HG02943 (cell line): ENCODE results near the gene HERC5.
"Not testable (repeated sequence)": the region's sequence is repeated elsewhere in the genome, so short reads cannot be mapped to it uniquely, and the experiment has no call there.

Source experiments
- ATAC-seq: cut with Tn5 transposase; IDR thresholded peaks from one replicate; pipeline ENCODE4 v1.9.1; 2021; ENCODE audit warnings: mild to moderate bottlenecking, low read depth, moderate library complexity; ENCODE audit not compliant: unreplicated experiment

The HERC5 gene

DNA sequence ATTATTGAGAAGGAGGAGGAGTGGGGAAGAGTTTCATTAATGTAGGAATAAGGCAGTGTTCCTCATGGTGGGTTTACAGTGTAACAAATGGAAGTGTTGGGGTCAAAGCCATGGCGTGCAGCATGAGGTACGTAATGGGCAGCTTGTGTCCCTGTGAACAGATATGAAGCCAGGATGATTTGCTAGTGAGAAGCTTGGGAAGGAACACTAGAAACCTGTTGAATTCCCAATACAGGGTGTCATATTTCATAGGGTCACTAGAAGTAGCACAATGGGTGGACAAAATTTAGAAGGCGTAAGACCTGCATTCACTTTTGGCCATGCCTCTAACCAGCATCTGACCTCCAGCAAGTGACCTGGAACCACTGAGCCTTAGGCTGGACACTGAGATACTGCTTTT, 59.8 kb downstream of the HERC5 start:
- ATAC-seq = no peak

DNA sequence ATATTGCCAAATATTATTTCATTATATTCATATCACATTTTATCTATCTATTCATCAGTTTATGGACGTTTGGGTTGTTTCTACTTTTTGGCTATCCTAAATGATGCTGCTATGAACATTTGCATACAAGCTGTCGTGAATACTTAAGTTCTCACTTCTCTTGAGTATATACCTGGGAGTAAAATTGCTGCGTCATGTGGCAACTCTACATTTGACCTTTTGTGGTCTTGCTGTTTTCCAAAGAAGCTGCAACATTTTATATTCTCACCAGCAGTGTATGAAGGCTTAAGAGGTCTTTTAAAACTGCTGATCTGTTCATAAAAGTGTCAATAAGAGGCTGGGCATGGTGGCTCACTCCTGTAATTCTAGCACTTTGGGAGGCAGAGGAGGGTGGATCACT, 60.9 kb downstream of the HERC5 start:
- ATAC-seq = no peak

DNA sequence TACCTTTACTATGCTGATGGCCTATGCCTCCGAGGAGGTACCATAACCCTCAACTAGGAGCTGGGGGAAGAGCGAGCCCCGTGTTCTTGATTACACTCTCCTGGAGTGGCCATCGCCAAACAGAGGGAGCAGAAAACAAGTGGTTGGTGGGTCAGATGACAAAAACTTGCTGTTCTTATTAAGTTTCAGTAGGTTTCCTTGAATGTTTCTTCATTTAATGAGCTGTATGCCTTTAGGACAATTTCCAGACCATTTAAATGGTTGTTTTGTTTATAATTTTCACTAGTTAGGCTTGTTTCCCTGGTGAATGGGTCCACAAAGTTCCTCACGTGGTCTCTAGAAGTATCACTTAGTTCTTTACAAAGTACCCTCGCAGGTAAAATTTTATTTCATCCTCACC, 62.0 kb downstream of the HERC5 start:
- no peak for ATAC-seq

DNA sequence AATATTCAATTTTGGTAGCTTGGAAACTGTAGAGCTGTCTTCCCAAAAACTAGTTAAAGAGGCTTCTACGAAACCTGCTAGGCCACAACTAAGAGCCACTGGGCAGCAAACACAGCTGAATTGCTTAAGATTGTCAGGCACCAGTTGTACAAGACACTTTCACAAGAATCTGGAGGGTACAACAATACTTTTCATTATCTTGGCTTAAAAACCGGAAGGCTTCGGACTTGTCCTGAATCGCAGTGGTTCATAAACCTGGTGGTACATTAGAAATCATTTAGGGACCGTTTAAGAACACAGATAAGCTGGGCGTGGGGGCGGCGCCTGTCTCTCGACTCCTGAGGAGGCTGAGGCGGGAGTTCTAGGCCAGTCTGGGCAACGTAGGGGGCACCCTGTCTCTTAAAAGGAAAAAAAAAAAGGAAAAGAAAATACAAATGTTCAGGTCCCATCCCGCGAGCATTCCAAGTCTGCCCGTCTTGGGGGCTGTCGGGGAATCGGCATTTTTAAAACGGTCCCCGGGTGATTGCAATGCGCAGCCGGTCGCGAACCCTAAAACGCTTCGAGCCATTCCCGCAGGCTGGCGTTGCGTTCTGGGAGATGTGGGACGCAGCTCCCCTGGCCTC, 65.9 kb downstream of the HERC5 start:
- ATAC-seq = peak; percentile 14

GRCh38 chr4:88523325-88524129, 66.6 kb downstream of the HERC5 start, which contains the start of gene PYURF:
Gene PYURF, minus strand, starts transcription at chr4:88523776. Its CDS starts 76 bp downstream, at chr4:88523700.
- peak; percentile 59 for ATAC-seq

GRCh38 chr4:88524171-88524570, 67.3 kb downstream of the HERC5 start:
- no peak for ATAC-seq

GRCh38 chr4:88526221-88526815, 69.4 kb downstream of the HERC5 start:
- ATAC-seq = no peak

- peak; percentile 53 for ATAC-seq
Observed at GRCh38 chr4:88527787-88528186, 70.9 kb downstream of the HERC5 start.

GRCh38 chr4:88528861-88529260, 71.9 kb downstream of the HERC5 start:
- ATAC-seq = no peak

GRCh38 chr4:88531549-88531948, 74.6 kb downstream of the HERC5 start:
- no peak for ATAC-seq

- no peak for ATAC-seq
Observed at GRCh38 chr4:88533088-88533790, 76.3 kb downstream of the HERC5 start.

DNA sequence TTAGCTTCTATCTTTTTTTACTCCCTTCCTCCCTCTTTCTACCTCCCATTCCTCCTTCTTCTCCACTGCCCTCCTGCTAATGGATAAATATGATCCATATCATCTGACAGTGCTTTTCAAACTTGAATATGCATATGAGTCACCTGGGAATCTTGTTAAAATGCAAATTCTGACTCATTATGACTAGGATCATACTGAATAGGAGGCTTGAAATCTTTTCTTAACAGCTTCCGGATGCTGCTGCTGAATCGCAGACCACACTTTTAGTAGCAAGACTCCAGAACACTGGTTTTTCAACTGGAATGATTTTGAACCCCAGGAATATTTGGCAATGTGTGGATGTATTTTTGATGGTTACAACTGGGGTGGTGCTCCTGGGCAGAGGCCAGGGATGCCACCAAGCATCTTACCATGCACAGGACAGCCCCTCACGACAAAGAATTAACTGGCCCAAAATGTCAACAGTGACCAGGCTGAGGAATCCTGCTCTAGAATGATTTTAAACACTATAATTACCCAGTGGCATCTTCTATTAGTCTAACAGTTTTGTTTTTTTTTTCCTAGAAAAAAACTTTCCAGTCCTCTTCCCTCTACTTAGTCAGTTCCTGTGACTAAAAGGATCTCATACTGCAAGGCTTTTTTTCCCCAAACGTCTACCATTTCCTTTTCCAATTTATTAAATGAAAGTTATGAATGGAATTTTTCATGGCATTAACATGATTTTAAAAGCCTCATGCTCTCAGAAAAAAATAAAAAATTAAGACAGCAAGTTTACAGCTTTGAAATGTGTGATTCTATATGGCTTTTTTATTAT, 77.2 kb downstream of the HERC5 start:
- no peak for ATAC-seq

DNA sequence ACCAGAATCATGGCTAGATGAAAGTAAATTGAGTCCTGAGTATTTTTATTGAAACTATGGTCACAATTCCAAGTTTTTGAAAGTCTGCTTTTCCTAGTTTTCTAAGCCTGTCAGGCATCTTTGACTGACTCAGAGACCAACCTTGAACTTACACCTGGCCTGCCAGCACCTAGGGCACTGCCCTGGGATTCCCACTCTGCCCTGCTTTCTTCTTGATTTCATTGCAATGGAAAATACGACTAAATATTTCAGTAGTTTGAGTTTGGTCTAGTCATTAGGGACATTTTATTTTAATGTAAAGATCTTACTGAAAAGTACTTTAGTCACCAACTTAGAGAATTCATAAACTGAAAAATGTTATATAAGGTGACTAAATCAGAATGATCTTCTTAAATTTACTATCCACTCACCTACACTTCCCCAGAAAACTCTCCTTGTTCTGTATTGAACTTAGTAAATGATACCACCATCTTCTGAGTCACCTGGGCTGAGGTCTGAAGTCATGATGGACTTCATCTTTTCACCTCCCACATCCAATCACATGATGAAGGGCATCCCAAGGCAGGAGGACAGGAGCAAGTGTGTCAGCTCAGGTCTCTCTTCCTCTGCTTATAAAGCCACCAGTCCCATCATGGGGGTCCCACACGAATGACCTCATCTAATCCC, 78.3 kb downstream of the HERC5 start:
- ATAC-seq = no peak

- ATAC-seq = no peak
Observed at GRCh38 chr4:88537709-88538108, 80.8 kb downstream of the HERC5 start.

DNA sequence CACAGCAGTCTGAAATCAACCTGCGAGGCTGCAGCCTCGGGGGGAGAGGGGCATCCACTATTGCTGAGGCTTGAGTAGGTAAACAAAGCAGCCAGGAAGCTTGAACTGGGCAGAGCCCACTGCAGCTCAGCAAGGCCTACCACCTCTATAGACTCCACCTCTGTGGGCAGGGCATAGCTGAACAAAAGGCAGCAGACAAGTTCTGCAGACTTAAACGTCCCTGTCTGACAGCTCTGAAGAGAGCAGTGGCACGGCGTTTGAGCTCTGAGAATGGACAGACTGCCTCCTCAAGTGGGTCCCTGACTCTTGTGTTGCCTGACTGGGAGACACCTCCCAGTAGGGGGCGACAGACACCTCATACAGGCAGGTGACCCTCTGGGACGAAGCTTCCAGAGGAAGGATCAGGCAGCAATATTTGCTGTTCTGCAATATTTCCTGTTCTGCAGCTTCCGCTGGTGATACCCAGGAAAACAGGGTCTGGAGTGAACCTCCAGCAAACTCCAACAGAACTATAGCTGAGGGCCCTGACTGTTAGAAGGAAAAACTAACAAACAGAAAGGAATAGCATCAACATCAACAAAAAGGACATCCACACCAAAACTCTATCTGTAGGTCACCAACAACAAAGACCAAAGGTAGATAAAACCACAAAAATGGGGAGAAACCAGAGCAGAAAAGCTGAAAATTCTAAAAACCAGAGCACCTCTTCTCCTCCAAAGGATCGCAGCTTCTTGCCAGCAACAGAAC, 82.6 kb downstream of the HERC5 start:
- ATAC-seq = not testable (repeated sequence)

DNA sequence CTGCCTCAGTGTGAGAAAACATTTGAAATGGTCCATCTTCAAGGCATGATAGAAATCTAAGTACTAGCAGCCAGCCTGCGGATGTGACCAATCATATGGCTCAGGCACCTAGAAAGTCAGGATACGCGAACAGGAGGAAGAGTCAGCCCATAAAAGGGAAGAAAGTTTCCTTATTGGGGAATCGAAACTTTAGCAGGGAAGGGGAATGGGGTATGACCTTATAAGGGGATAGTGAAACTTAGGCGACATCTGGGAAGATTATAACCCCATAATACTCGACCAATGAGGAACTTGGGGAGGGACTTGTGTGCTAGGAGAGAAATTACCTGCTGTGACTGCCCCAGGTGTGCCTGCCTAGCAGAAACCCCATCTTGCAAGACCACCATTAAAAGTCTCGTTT, 92.9 kb downstream of the HERC5 start:
- no peak for ATAC-seq
